Upper lobe of left lung (tissue), 4 donors: ENCODE results near the gene CPLX1.

Source experiments
- CTCF ChIP-seq, 6 experiments: fragments of 450-650 bp in 4 of 6; fragments of 200-600 bp in 2 of 6; sonication (generic) in 2 of 6; IDR thresholded peaks; one replicate each; pipeline ENCODE4 v1.5.1; 2016 to 2019; ENCODE audit warnings: antibody characterized with exemption in 6 of 6
- EP300 ChIP-seq, 4 donors: sonication (generic); formaldehyde crosslinking; IDR thresholded peaks; one replicate each; pipeline ENCODE4 v1.5.1; 2017; ENCODE audit warnings: antibody characterized with exemption in 4 of 4, control low read depth in 2 of 4
- POLR2A ChIP-seq, 4 donors: fragments of 450-650 bp; IDR thresholded peaks; one replicate each; pipeline ENCODE4 v1.5.1; 2016 to 2017; ENCODE audit warnings: antibody characterized with exemption in 4 of 4, mild to moderate bottlenecking in 2 of 4
- POLR2AphosphoS5 ChIP-seq, 2 donors: sonication (generic); formaldehyde crosslinking; IDR thresholded peaks; one replicate each; pipeline ENCODE4 v1.5.1; 2017; ENCODE audit warnings: antibody characterized with exemption in 2 of 2

DNA sequence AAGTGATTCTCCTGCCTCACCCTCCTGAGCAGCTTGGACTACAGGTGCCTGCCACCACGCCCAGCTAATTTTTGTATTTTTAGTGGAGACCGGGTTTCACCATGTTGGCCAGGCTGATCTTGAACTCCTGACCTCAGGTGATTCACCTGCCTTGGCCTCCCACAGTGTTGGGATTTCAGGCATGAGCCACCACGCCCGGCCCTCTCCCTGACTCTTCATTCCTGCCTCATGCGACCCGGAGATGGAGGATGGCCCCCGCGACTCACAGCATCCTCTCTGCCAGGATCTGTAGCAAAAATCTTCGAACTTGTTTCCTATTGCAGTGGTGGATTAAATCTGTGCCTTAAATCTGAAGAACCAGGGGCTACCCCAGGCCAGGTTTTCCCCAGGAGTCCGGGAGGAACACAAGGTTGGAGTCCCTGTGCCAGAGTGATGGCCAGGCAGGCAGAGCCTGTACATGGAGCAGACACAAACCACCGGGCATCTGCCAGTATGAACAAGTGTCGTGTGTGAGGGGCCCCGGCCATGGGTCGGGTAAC is 11.5 kb downstream of the CPLX1 start:
- TF ChIP-seq POLR2A (IDR thresholded peaks at IDR 0.05) (no peak), CTCF (IDR thresholded peaks at IDR 0.05) (no peak), EP300 (IDR thresholded peaks at IDR 0.05) (no peak), POLR2AphosphoS5 (IDR thresholded peaks at IDR 0.05) (no peak)
